NT2/D1 (cell line): ENCODE measurements around the gene CMTM1.

ENCODE experiments used
- SUZ12 ChIP-seq: IDR thresholded peaks from 2 replicates; pipeline ENCODE4 v1.6.1; 2011; ENCODE audit not compliant: insufficient read length, insufficient read depth; ENCODE audit errors: extremely low read depth
- YY1 ChIP-seq: IDR thresholded peaks from 2 replicates; pipeline ENCODE4 v1.6.1; 2011; ENCODE audit not compliant: insufficient read length, insufficient read depth
- ZNF274 ChIP-seq: IDR thresholded peaks from 2 replicates; pipeline ENCODE4 v1.6.1; 2011; ENCODE audit warnings: mild to moderate bottlenecking, low read depth, low read length

DNA sequence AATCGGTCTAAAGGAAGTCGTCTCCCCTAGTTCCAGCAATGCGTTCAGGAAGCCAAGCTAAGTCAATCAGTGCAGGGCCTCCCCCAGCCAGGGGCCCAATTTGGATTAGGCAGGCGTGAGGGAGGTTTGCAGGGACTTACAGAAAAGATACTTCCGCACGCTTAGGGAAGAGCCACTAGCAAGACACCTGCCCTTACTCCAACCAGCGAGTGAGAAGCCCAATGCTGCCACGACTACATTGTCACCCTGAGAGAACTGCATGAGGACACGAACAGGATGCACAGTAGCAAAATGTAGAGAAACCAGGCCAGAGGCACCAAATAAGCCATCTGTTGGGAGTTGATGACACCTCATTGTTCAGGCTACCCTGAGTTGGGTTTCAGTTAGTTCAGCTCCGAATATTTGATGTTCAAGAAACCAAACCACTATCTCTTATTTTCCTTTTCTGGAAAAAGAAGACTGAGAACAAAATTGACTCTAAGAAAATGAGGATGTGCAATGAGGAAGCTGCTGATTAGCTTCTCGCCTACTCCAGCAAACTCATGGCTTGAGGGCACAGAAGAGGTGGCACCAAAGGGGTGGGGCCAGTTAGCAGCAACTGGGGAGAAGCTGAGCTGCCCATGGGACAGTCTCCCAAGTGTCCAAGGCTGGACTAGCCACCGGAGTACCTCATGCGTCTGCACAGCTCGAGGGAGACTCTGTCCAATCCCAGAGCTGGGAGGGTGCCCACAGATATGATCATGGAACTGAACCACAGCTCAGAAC is 45.7 kb upstream of the CMTM1 start:
- TF ChIP-seq YY1 (no peak), SUZ12 (no peak), ZNF274 (no peak)
